GM19351 (cell line): ENCODE measurements around the gene IGF1.
"Not testable (repeated sequence)": the region's sequence is repeated elsewhere in the genome, so short reads cannot be mapped to it uniquely, and the experiment has no call there.

Source experiments
- ATAC-seq: cut with Tn5 transposase; IDR thresholded peaks from one replicate; pipeline ENCODE4 v1.9.1; 2021; ENCODE audit warnings: mild to moderate bottlenecking, moderate library complexity; ENCODE audit not compliant: unreplicated experiment

Gene IGF1

DNA sequence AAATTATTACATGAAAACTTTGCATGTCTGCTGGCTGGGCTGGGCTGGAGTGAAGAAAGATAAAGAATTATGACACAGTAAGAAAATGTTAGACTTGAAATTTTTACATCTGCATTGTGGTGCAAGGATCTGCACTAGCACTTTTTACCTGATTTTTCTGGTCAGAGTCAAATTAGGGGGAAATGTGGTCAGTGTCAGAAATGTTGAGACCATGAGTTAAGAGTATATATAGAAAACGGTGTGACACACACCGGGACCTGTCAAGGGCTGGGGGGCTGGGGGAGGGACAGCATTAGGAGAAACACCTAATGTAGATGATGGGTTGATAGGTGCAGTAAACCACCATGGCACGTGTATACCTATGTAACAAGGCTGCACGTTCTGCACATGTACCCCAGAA lies 90.3 kb downstream of the IGF1 start:
- ATAC-seq, result no peak

DNA sequence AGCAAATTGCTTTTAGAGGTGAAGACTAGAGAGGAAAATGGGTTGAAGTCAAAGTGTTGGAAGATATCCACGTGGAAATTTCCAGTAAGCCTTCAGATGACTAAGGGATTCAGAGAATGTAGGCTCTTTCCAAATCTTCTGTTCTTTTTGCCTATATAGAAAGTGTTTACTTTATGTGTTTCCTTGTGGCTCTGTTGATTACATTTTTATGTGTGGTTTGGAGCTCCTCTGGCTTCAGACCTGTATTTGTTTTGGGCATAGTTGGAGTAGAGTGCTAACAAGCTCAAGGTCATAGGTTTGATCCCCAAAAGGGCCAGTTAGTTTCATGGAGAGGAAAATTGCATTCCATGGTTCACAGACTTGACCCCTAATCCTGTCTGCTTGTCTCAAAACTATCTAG lies 91.9 kb downstream of the IGF1 start:
- ATAC-seq, result no peak

DNA sequence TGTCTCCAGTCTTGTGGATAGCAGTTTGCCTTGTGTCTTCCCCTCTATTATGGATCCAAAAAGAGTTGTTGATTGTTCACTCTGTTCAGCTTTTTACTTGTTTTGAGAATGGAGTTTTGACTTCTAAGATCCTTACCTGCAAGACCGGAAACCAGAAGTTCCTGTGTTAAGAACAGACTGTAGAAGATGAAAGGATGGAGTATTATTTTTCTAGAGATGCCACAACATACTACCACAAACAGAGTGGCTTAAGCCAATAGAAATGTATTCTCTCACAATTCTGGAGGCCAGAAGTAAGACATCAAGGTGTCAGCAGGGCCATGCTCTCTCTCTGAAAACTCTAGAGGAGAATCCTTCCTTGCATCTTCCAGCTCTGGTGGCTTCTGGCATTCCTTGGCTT lies 95.0 kb downstream of the IGF1 start:
- no peak for ATAC-seq

DNA sequence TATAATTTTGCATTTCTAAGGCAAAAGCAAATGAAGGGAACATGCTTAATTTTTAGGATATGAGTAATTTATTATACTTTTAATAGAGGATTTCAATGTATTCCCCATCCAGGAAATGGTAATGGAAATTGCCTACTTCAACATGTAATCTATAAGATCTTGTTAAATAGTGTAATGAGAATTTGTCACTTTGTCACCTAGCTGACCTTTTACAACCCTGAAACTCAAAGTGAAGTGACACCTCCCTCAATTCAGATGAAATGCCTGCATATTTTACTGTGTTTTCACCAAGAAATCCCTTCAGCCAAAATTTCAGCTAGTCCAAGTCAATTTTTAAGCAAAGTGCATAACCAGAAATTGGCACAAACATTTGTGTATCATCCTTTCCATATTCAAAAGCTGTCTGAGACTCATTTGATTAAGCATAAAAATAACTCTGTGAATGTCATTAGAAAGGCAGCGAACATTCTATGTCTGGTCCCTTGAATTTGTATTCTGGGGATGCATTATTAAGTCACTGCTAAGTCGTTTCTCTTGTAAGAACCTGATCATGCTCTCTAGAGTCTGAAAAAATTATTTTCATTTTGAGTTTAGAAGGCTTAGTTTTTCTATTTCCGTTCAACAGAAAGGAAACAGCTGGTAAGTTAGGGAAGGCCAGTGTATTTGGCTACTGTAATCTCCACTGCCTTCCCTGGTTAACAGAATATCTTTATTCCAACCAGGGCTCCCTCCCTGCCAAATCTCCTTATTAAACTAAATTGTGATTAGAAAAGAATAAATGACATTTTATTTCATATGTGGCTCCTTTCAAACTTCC lies 100.8 kb downstream of the IGF1 start:
- no peak for ATAC-seq

DNA sequence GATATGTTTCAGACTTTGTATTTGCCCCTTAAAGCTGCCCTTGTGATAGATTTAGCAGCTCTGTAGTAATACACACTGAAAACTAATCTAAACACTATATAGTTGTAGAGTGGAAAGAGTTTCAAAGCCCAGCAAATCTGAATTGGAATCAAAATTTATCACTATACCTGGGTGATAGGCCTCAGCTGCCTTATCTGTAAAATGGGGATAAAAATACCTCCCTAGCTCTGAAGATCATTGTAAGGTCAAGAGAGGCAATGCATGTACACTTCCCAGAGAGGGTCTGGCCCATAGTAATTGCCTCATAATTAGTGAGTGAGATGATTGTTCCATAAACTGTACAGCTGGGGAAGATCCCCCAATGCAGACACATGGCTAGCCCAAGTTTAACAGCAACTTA lies 103.6 kb downstream of the IGF1 start:
- ATAC-seq, result no peak

DNA sequence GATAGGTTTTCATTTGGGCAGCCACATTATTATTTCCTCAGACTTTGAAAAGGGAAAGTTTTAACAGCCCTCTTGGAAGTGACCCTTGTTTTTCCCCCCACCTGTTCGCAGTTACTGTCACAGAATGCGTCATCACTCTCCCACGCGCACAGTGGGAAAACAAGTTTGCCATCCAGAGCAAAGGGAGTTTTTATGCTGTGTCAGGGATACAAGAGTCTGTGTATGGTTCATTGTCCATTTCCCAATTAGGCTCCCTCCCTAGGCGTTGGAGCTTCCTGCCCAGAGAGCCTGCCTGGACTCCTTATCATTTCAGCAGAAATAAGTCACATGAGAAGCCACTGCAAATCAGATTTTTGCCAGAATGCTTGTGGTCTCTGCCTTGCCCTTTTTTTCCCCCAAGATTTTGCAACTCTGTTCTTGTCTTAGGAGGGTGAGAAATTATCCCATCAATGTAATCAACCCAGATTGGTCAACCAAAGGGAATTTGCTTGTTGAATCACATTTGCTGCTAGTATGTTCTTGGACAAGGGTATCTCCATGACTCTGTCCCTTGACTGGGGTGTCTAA lies 104.1 kb downstream of the IGF1 start:
- ATAC-seq, result no peak

DNA sequence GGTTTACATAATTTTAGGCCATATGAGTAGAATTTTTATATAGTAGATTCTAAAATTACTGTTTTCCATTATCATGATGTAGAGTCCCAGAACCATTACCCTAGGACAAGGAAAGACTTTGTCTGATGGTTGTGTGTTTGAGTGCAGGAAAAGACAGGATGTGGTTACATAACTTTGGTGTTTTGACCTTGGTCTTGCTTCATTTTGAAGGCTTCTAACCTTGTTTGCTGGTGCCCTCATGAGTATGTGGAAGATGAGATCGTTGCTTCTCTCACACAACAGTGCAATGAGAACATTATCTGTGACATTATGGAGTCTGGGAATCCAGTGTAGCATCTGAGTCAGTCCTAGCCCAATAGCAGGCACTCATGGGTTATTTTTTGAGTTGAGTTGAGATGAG lies 106.2 kb downstream of the IGF1 start:
- ATAC-seq, result no peak

DNA sequence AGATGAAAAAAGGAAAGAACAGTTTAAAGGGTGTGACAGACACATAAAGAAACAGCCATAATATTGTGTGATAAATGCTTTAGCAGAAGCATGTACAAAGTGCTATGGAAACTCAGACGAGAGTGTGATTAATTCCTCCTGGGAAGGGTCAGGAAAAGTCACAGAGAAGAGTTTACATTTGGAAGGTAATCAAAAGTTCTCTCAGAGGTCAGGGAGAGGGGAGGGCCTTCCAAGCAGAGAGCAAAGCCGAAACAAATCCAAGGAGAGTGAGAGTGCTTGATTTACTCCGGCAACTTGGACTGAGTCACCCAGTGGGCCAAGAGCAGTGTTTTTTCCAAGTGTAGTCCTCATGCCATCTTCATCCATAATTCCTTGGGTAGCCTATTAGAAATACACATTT lies 108.3 kb downstream of the IGF1 start:
- ATAC-seq, result no peak

DNA sequence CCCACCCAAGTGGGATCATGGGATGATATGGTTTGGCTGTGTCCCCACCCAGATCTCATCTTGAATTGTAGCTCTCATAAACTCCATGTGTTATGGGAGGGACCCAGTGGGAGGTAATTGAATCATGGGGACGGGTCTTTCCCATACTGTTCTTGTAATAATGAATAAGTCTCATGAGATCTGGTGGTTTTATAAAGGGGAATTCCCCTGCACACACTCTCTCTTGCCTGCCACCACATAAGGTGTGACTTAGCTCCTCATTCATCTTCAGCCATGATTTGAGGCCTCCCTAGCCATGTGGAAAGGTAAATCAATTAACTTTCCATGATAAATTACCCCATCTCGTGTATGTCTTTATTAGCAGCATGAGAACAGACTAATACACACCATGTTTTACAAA lies 109.2 kb downstream of the IGF1 start:
- no peak for ATAC-seq

DNA sequence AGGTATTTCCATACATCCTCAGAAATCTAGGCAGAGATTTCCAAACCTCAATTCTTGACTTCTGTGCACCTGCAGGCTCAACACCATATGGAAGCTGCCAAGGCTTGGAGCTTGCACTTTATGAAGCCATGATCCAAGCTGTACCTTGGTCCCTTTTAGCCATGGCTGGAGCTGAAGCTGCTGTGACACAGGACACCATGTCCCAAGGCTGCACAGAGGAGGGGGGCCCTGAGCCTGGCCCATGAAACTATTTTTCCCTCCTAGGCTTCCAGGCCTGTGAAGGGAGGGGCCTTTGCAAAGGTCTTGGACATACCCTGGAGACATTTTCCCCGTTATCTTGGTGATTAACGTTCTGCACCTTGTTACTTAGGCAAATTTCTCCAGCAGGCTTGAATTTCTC lies 110.5 kb downstream of the IGF1 start:
- no peak for ATAC-seq

DNA sequence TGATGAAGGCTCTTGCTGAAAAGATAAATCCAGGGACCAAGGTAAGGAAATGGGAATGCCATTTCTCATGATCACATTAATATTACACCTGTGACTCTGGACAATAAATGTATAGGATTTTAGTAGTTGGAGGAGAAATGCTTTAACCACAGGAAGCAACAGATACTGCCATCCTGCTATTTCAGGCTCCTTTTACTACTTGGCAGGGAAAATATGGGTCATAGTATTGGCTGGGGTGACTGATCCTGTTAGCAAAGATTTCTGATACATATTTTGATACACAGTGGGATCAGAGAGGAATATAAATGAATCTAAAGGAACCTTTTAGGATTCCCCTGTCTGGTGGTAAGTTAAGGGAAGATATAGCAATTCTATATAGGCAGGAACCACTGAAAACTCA lies 115.0 kb downstream of the IGF1 start:
- ATAC-seq, result no peak

DNA sequence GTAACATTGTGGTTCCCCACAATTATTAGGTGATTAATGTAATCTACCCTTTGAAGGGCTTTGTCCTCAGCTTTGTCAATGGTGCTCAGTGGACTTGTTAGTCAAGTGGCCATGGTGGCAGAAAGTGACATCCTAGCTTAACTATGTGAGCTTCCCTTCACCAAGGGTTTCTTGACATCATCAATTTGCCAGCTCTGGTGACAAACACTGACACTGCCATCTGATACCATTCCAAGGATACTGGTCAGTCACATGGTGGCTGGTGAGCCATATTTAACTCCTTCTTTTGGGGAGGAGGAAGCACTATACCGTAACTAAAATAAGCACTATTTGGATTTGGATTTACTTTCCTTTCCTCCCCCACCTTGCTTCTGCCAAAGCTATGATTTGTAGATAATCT lies 115.7 kb downstream of the IGF1 start:
- ATAC-seq, result no peak

DNA sequence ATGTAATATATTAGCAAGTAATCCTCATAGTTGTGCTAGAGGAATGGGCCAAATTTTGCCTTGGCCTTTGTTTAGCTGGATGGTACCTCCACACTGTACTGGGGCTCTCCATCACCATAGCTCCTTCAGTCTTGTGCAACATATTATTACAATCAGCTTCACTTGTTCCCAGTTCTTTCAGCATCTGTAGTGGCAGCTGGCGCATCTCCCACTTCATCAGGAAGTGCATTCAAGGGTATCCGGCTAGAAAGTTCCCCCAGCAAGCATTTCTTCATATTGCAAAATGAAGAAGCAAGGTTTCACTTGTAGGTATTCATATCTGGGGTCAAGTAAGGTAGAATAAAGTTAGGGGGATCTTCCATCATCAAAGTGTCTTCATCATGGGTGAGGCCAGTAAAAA lies 123.7 kb downstream of the IGF1 start:
- ATAC-seq, result no peak

DNA sequence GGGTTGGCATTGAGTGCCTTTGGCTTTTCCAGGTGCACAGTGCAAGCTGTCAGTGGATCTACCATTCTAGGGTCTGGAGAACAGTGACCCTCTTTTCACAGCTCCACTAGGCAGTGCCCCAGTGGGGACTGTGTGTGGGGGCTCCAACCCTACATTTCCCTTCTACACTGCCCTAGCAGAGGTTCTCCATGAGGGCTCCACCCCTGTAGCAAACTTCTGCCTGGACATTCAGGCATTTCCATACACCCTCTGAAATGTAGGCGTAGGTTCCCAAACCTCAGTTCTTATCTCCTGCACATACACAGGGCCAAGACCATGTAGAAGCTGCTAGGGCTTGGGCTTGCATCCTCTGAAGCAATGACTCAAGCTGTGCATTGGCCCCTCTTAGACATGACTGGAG lies 126.1 kb downstream of the IGF1 start:
- ATAC-seq, result not testable (repeated sequence)

DNA sequence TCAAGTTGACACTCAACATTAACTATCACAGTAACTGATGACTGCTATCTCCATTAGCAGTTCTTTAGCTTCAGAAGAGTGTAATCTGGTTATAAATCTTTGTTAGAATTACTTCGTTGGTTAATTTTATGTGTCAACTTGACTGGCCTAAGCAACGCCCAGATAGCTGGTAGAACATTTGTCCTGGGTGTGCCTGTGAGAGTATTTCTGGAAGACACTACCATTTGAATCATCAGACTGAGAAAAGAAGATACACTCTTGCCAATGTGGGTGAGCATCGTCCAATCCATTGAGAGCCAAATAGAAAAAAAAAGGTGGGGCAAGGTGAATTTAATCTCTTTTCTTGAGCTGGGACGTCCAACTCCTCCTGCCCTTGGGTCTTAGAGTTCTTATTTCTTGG lies 129.0 kb downstream of the IGF1 start:
- no peak for ATAC-seq

DNA sequence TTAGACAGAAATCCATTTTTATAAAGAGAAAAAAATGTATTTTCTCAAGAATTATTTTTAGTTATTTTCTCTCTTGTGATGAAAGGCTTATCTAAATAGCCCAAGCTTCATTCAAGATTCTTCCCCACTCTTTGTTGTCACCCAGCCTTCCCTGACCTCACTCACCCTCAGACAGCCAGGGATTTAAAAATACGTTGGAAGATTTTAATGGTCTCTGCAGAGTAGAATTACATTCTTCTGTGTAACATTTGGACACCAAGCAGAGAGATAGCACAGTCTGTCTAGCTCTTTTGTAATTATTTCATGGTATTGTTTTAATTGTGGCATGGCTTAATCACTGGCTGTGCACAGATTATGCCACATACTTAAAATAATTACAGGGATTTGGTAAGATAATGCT lies 130.3 kb downstream of the IGF1 start:
- ATAC-seq, result no peak

DNA sequence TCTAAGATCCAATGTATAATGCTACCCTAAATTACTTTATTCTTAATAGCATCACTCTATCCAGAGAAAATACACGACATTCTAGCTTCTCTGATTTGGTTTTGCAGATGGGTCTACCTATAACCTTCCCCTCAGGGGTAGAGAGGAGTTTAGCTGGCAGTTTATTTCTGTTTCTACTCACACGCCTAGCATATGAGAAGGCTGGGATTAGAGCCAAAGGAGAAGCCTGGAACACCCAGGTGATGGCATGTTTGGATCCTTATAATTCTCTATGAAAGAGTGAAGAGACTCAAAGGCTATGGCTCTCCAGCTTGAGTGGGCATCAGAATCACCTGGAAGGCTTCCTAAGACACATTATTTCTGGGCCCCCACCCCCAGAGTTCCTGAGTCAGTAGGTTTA lies 131.3 kb downstream of the IGF1 start:
- no peak for ATAC-seq

DNA sequence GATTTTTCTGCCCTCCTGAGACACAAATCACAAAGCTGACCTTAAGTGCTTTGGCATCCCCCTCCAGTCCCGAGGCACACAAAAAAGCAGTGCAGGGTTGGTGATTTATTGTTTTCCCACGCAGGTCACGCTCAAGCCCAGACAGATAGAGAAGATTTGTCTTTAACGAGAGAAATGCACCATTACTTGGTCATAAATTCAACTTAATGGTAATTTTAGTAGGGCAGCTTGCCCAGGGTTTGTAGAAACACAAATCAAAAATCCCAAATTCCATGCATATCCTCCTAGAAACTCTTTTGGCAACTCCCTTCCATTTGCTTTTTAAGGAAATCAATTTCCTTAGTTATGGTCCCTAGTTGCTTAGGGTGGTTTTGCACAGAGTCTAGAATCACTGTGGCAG lies 132.6 kb downstream of the IGF1 start:
- no peak for ATAC-seq
